ENCODE measurements around the gene ING3. TPM values are rescaled to one million over a fixed set of nuclear protein-coding genes. Genes with fewer than 3 reads are reported as not detected.

ING3 gene
- total and polyA plus RNA-seq, 2 of the 8 experiments (the other 6 are each of a cell fraction or from before 2014, with no cell fraction given): 6.0 to 17.7 TPM

- Histone ChIP-seq H2BK5ac (ENCODE audit: low read depth, low read length) (no peak overlapping the region), H3K4me1 (replicated peaks in 1 of 4; ENCODE audit: control insufficient read depth in 3 of 4, insufficient read depth in 4 of 4, low read length in 3 of 4) (peaks cover 0 to 4% (median 3%) of the 10 kb centered on the region in 4 experiments; a peak in 4 of 7 replicates), H2BK20ac (ENCODE audit: low read length) (no peak overlapping the region), H3K9ac (replicated peaks in 1 of 4; ENCODE audit: extremely low read depth in 1 of 4, low read depth in 3 of 4, low read length in 3 of 4) (no peak overlapping the region), H4K20me1 (replicated peaks in 1 of 2; ENCODE audit: control insufficient read depth in 1 of 2, insufficient read depth in 2 of 2, low read length in 2 of 2) (no peaks in the 10 kb centered on the region), H4K91ac (replicated peaks; ENCODE audit: insufficient read length, low read length) (no peak overlapping the region), H3K27ac (ENCODE audit: low read depth, low read length) (no peak overlapping the region), H3K27me3 (replicated peaks in 1 of 4; ENCODE audit: control insufficient read depth in 3 of 4, extremely low read depth in 1 of 4, insufficient read depth in 3 of 4, low read length in 3 of 4) (peaks cover 1 to 20% (median 12%) of the 10 kb centered on the region in 4 experiments; a peak in 6 of 7 replicates), H2BK120ac (replicated peaks; ENCODE audit: low read depth, low read length) (no peak overlapping the region), H3K18ac (ENCODE audit: extremely low read depth, low read length) (no peak overlapping the region), H2BK15ac (ENCODE audit: low read length) (no peak overlapping the region), H3K14ac (ENCODE audit: insufficient read length) (no peak overlapping the region), H2BK12ac (ENCODE audit: low read depth, low read length) (no peak overlapping the region), H3K9me3 (ENCODE audit: insufficient read depth in 2 of 2, low read depth in 1 of 2, low read length in 1 of 2) (no peaks in the 10 kb centered on the region), H3K23me2 (ENCODE audit: low read depth, low read length) (0 out of 2 replicates have a peak, but pooled peaks cover 2% of the 10 kb centered on the region), H3K79me1 (ENCODE audit: low read depth, low read length) (no peaks in the 10 kb centered on the region), H4K5ac (ENCODE audit: insufficient read length, low read depth, low read length) (no peak overlapping the region), H2AK5ac (ENCODE audit: low read depth, low read length) (no peak overlapping the region), H2AFZ (ENCODE audit: low read length) (no peak overlapping the region), H3K56ac (replicated peaks; ENCODE audit: insufficient read length, low read depth, low read length) (no peak overlapping the region), H3K23ac (ENCODE audit: insufficient read length) (no peak overlapping the region), H3K4ac (replicated peaks; ENCODE audit: insufficient read length, low read depth, low read length) (no peak overlapping the region), H3K4me3 (ENCODE audit: extremely low read depth in 1 of 4, insufficient read depth in 2 of 4, low read depth in 3 of 4, low read length in 4 of 4) (no peak overlapping the region), H3K36me3 (ENCODE audit: control insufficient read depth in 2 of 4, insufficient read depth in 4 of 4, low read length in 3 of 4) (no peaks in the 10 kb centered on the region), H3K79me2 (ENCODE audit: control insufficient read depth in 1 of 2, insufficient read depth in 2 of 2, low read length in 2 of 2) (no peaks in the 10 kb centered on the region), H4K8ac (ENCODE audit: extremely low read depth, insufficient read depth, low read length) (no peak overlapping the region), H3K4me2 (ENCODE audit: insufficient read depth in 1 of 2, low read depth in 2 of 2, low read length in 2 of 2) (no peak overlapping the region)
- FAIRE-seq: no peak
- POLR2A ChIA-PET (ENCODE audit: partially characterized antibody): interaction anchor here (1.1 kb wide), 1 partner anchor 121 kb away, joined by 3 read pairs; no protein-coding TSS in a partner anchor
- no peak for DNase-seq (ENCODE audit: low read depth in 1 of 2, low spot score in 2 of 2)
- CTCF ChIA-PET (ENCODE audit: partially characterized antibody): interaction anchor here (0.6 to 8.4 kb wide), 36 partner anchors 9 to 417 kb away, joined by 3 to 139 read pairs (median 4); no protein-coding TSS in a partner anchor
- WGBS, 2 experiments (ENCODE audit: extremely low coverage in 1 of 2, insufficient coverage in 1 of 2, insufficient read length in 1 of 2, insufficient replicate concordance in 2 of 2, low coverage in 1 of 2, low lambda C conversion rate in 2 of 2, missing lambda C conversion rate in 1 of 2): 6% methylated on average over 3 of the region's 3 CpGs; no CpG with 5 or more reads in 1 of the 2 experiments
- no peak for TF ChIP-seq CBX5 (IDR thresholded peaks at IDR 0.05; ENCODE audit: low read depth, low read length)
- no peak for TF ChIP-seq GABPA (IDR thresholded peaks at IDR 0.05; ENCODE audit: borderline replicate concordance, insufficient read depth, low read length)
- no peak for TF ChIP-seq SIN3A (conservative IDR thresholded peaks at IDR 0.05 in 1 of 2, IDR thresholded peaks at IDR 0.05 in 1 of 2; ENCODE audit: low read depth in 1 of 2, low read length in 2 of 2)
- TF ChIP-seq RBBP5 (IDR thresholded peaks at IDR 0.05; ENCODE audit: borderline replicate concordance, low read depth, low read length): no peak
- no peak for TF ChIP-seq FOSL1 (IDR thresholded peaks at IDR 0.05; ENCODE audit: insufficient read depth, low read depth, low read length)
- TF ChIP-seq TCF12 (IDR thresholded peaks at IDR 0.05; ENCODE audit: low read depth, low read length): no peak
- TF ChIP-seq SP4 (IDR thresholded peaks at IDR 0.05; ENCODE audit: low read length): no peak
- no peak for TF ChIP-seq CHD1 (IDR thresholded peaks at IDR 0.05; ENCODE audit: low read depth, low read length)
- TF ChIP-seq EP300 (IDR thresholded peaks at IDR 0.05; ENCODE audit: borderline replicate concordance in 1 of 2, low read depth in 2 of 2, low read length in 2 of 2): no peak
- TF ChIP-seq TAF1 (IDR thresholded peaks at IDR 0.05; ENCODE audit: low read depth, low read length): no peak
- no peak for TF ChIP-seq CHD2 (IDR thresholded peaks at IDR 0.05; ENCODE audit: low read length)
- TF ChIP-seq ZNF274 (IDR thresholded peaks at IDR 0.05; ENCODE audit: borderline replicate concordance, extremely low read depth, low read length): no peak
- no peak for TF ChIP-seq SP1 (IDR thresholded peaks at IDR 0.05; ENCODE audit: low read depth, low read length)
- TF ChIP-seq SAP30 (IDR thresholded peaks at IDR 0.05; ENCODE audit: insufficient read depth, insufficient replicate concordance, low read length): no peak
Measured at GRCh38 chr7:120987280-120987679, 36.7 kb downstream of the ING3 start.
